Left colon (tissue), 2 donors: ENCODE data around the gene LIMD2. TPM values are rescaled to one million over a fixed set of nuclear protein-coding genes. Genes with fewer than 3 reads are reported as not detected.

Source experiments
- ATAC-seq: fragments of 200-7000 bp; cut with Tn5 transposase; one replicate; pipeline ENCODE4 v1.9.1; 2020; ENCODE audit warnings: mild to moderate bottlenecking, moderate library complexity
- DNase-seq, 2 donors: peaks; one replicate each; pipeline ENCODE4 v3.0.0-alpha.2; 2020
- intact Hi-C, 2 donors: fragments of 100-400 bp; cut with DNase I in 1 of 2; cut with micrococcal nuclease in 1 of 2; formaldehyde crosslinking; loops; one replicate each; pipeline versions ENCODE4 v1.11.2 to v1.14.0; 2022; cut with DNase I, micrococcal nuclease
- total RNA-seq, 2 donors: library from RNA; stranded (reverse); fragmentation: NEBNext Ultra II Directional; extraction: Animal tissue kit (Norgen Biotek cat#: 25700); gene quantifications; one replicate each; pipeline ENCODE4 v1.2.1, GENCODE V29; 2021
- donor health status: DM: no; HTN: no; CAD: no.
- donor health status: DM: yes; HTN: yes; CAD: no.

LIMD2 gene
- total RNA-seq, 2 donors from 2014 or later = 3.7 to 8.5 TPM

DNA sequence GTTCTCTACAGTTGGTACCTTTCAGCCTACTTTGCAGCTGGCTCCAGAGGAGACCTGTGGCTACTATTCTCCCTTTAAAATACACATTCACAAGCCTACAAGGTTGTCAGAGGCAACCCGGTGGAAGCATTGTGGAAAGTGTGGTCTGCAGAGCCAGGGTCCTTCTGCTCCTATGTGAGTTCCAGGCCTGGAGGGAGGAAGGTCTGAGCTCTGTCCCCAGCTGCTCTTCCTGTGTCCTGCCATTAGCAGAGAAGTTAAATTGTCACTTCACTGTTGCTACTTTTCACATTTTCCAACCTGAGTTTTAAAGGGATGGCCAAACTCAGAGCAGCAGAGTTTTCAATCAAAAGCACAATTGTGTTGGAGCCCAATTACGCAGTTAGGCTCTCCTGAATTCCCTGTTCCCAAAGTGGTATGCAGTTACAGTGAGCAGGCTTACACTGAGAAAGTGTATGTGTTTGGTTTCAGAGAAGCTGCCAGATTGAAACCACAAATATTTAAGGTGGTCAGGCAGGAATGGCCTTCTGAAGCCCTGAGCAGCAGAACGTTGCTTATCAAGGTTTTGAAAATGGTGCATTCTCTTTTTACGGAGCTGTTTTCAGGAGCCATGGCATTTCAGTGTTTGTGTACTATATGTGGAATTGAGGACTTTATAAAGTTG lies 52.7 kb downstream of the LIMD2 start:
- DNase-seq = no peak
- no peak for ATAC-seq
- intact Hi-C loops = no loop called here

DNA sequence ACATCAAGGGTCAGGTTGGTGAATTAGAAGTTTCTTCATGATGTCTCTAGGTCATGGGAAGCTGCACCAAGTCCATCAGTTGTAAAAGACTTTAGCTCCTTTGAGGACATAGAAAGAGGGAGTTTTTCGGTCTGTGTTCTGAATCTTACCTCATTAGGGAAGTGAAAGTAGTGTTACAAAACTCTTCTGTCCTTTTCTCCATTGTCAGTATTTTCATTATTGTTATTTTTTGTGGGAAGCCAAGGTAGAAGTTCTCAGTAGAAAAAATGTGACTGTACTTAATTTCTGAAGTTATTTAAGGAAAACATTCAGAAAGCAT lies 53.5 kb downstream of the LIMD2 start:
- intact Hi-C loops = no loop called here
- no peak for ATAC-seq
- DNase-seq = no peak

Other genes starting within 250 kb of the LIMD2 start
- 10 to 100 TPM; 27.7 to 31.9 TPM for gene ACE, start 223.1 kb downstream of the LIMD2 start, total RNA-seq
- 1 to 10 TPM in 1 of 2 donors, under 1 TPM in 1; 0.58 to 1.1 TPM for gene KCNH6, start 176.8 kb downstream of the LIMD2 start, total RNA-seq
- 10 to 100 TPM; 74.0 to 91.2 TPM for gene DCAF7, start 149.6 kb downstream of the LIMD2 start, total RNA-seq
- 10 to 100 TPM; 36.0 to 39.6 TPM for gene TACO1, start 99.2 kb downstream of the LIMD2 start, total RNA-seq
- 10 to 100 TPM; 12.8 to 16.1 TPM for gene MAP3K3, start 77.7 kb downstream of the LIMD2 start, total RNA-seq
- 10 to 100 TPM; 18.8 to 21.2 TPM for gene STRADA, start 41.7 kb upstream of the LIMD2 start, total RNA-seq
- gene CCDC47, start 73.5 kb upstream of the LIMD2 start, total RNA-seq = 100 to 1,000 TPM; 124 to 161 TPM
- 10 to 100 TPM; 86.5 to 93.6 TPM for gene DDX42, start 74.0 kb upstream of the LIMD2 start, total RNA-seq
- 10 to 100 TPM; 86.3 to 92.5 TPM for gene PSMC5, start 127.3 kb upstream of the LIMD2 start, total RNA-seq
- 10 to 100 TPM; 25.9 to 28.4 TPM for gene FTSJ3, start 127.5 kb upstream of the LIMD2 start, total RNA-seq
- 10 to 100 TPM; 73.0 to 75.8 TPM for gene SMARCD2, start 142.6 kb upstream of the LIMD2 start, total RNA-seq
- not detected for gene CSH2, start 173.6 kb upstream of the LIMD2 start, total RNA-seq
- not detected for gene GH2, start 181.8 kb upstream of the LIMD2 start, total RNA-seq
- not detected for gene CSH1, start 196.4 kb upstream of the LIMD2 start, total RNA-seq
- not detected for gene CSHL1, start 211.1 kb upstream of the LIMD2 start, total RNA-seq
- not detected for gene GH1, start 218.7 kb upstream of the LIMD2 start, total RNA-seq
- 1 to 10 TPM; 2.0 to 4.0 TPM for gene CD79B, start 232.2 kb upstream of the LIMD2 start, total RNA-seq